ENCODE measurements around the gene THRSP. TPM values are rescaled to one million over a fixed set of nuclear protein-coding genes. Genes with fewer than 3 reads are reported as not detected.

The THRSP gene
- total and polyA plus RNA-seq, 2 of the 8 experiments (the other 6 are each of a cell fraction or from before 2014, with no cell fraction given), result 0.11 TPM; not detected in 1

DNA sequence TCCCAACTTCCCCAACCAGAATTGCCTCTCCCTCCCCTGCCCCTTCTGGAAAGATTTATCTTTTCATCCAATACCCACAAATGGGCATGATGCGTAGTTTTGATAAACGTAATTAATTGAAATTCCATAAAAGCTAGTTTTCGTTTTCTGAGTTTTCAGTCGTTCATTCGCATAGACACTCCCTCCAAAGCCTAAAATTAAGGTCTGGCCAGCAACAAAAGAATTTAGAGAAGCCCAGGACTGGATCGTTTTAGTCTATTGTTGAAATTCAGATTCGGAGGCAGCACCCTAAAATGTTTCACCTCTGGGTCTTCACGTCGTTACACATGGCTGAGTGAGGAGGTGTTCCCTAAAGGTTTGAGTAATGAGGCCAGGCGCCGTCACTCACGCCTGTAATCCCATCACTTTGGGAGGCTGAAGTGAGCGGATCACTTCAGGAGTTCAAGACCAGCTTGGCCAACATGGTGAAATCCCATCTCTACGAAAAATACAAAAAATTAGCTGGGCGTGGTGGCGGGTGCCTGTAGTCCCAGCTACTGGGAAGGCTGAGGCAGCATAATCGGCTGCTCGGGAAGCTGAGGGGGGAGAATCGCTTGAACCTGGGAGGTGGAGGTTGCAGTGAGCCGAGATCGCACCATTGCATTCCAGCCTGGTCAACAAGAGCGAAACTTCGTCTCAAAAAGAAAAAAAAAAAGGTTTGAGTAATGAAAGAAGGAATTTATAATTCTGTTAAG is 16.6 kb downstream of the THRSP start (continued):
- TF ChIP-seq, protein P1, sequence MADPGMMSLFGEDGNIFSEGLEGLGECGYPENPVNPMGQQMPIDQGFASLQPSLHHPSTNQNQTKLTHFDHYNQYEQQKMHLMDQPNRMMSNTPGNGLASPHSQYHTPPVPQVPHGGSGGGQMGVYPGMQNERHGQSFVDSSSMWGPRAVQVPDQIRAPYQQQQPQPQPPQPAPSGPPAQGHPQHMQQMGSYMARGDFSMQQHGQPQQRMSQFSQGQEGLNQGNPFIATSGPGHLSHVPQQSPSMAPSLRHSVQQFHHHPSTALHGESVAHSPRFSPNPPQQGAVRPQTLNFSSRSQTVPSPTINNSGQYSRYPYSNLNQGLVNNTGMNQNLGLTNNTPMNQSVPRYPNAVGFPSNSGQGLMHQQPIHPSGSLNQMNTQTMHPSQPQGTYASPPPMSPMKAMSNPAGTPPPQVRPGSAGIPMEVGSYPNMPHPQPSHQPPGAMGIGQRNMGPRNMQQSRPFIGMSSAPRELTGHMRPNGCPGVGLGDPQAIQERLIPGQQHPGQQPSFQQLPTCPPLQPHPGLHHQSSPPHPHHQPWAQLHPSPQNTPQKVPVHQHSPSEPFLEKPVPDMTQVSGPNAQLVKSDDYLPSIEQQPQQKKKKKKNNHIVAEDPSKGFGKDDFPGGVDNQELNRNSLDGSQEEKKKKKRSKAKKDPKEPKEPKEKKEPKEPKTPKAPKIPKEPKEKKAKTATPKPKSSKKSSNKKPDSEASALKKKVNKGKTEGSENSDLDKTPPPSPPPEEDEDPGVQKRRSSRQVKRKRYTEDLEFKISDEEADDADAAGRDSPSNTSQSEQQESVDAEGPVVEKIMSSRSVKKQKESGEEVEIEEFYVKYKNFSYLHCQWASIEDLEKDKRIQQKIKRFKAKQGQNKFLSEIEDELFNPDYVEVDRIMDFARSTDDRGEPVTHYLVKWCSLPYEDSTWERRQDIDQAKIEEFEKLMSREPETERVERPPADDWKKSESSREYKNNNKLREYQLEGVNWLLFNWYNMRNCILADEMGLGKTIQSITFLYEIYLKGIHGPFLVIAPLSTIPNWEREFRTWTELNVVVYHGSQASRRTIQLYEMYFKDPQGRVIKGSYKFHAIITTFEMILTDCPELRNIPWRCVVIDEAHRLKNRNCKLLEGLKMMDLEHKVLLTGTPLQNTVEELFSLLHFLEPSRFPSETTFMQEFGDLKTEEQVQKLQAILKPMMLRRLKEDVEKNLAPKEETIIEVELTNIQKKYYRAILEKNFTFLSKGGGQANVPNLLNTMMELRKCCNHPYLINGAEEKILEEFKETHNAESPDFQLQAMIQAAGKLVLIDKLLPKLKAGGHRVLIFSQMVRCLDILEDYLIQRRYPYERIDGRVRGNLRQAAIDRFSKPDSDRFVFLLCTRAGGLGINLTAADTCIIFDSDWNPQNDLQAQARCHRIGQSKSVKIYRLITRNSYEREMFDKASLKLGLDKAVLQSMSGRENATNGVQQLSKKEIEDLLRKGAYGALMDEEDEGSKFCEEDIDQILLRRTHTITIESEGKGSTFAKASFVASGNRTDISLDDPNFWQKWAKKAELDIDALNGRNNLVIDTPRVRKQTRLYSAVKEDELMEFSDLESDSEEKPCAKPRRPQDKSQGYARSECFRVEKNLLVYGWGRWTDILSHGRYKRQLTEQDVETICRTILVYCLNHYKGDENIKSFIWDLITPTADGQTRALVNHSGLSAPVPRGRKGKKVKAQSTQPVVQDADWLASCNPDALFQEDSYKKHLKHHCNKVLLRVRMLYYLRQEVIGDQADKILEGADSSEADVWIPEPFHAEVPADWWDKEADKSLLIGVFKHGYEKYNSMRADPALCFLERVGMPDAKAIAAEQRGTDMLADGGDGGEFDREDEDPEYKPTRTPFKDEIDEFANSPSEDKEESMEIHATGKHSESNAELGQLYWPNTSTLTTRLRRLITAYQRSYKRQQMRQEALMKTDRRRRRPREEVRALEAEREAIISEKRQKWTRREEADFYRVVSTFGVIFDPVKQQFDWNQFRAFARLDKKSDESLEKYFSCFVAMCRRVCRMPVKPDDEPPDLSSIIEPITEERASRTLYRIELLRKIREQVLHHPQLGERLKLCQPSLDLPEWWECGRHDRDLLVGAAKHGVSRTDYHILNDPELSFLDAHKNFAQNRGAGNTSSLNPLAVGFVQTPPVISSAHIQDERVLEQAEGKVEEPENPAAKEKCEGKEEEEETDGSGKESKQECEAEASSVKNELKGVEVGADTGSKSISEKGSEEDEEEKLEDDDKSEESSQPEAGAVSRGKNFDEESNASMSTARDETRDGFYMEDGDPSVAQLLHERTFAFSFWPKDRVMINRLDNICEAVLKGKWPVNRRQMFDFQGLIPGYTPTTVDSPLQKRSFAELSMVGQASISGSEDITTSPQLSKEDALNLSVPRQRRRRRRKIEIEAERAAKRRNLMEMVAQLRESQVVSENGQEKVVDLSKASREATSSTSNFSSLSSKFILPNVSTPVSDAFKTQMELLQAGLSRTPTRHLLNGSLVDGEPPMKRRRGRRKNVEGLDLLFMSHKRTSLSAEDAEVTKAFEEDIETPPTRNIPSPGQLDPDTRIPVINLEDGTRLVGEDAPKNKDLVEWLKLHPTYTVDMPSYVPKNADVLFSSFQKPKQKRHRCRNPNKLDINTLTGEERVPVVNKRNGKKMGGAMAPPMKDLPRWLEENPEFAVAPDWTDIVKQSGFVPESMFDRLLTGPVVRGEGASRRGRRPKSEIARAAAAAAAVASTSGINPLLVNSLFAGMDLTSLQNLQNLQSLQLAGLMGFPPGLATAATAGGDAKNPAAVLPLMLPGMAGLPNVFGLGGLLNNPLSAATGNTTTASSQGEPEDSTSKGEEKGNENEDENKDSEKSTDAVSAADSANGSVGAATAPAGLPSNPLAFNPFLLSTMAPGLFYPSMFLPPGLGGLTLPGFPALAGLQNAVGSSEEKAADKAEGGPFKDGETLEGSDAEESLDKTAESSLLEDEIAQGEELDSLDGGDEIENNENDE (IDR thresholded peaks at IDR 0.05; ENCODE audit: insufficient replicate concordance, low read length), result no peak
- TF ChIP-seq SP1 (IDR thresholded peaks at IDR 0.05; ENCODE audit: low read depth, low read length) (no peak), POLR2AphosphoS5 (IDR thresholded peaks at IDR 0.05; ENCODE audit: low read depth, low read length) (no peak), HDAC6 (IDR thresholded peaks at IDR 0.05; ENCODE audit: low read depth, low read length) (no peak), NRF1 (IDR thresholded peaks at IDR 0.05; ENCODE audit: low read depth, low read length) (no peak), EP300 (IDR thresholded peaks at IDR 0.05; ENCODE audit: borderline replicate concordance in 1 of 2, low read depth in 2 of 2, low read length in 2 of 2) (no peak), RAD21 (IDR thresholded peaks at IDR 0.05 in 1 of 2, conservative IDR thresholded peaks at IDR 0.05 in 1 of 2; ENCODE audit: low read depth in 2 of 2, low read length in 2 of 2) (no peak), MAFK (IDR thresholded peaks at IDR 0.05; ENCODE audit: low read depth, low read length) (no peak), RFX5 (IDR thresholded peaks at IDR 0.05; ENCODE audit: borderline replicate concordance, low read depth, low read length) (no peak)
- TF ChIP-seq, protein P2, sequence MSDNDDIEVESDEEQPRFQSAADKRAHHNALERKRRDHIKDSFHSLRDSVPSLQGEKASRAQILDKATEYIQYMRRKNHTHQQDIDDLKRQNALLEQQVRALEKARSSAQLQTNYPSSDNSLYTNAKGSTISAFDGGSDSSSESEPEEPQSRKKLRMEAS (IDR thresholded peaks at IDR 0.05), result no peak
